ENCODE results near the gene SHANK1. TPM values are rescaled to one million over a fixed set of nuclear protein-coding genes. Genes with fewer than 3 reads are reported as not detected.

SHANK1 gene
- total RNA-seq, 2 experiments from 2014 or later, result not detected

DNA sequence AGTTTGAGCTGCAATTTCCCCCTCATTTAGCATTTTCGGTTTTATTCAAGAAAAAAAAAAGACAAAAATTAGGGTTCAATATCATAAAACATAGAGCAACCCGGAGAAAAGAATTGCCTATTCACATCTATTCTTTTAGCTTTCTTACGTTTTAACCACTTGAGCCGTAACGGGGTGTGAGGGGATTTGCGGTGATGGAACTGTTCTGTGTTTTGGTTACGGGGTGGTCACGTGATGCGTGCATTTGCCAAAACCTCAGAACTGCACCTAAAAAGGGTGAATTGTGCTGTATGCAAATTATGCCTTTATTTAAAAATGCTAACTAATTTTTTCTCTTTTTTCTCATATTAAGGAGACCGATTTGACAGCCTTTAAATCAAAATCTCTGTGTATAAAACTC, 25.6 kb upstream of the SHANK1 start:
- Mint-ChIP-seq H3K4me3 (no peak overlapping the region), H3K27ac (no peak overlapping the region), H3K4me1 (no peaks in the 10 kb centered on the region), H3K36me3 (no peaks in the 10 kb centered on the region), H3K9me3 (no peaks in the 10 kb centered on the region), H3K27me3 (peaks cover 14% of the 10 kb centered on the region)
- POLR2A ChIA-PET, result no interaction called here
- no peak for DNase-seq
- no peak for ATAC-seq (ENCODE audit: low read depth)

DNA sequence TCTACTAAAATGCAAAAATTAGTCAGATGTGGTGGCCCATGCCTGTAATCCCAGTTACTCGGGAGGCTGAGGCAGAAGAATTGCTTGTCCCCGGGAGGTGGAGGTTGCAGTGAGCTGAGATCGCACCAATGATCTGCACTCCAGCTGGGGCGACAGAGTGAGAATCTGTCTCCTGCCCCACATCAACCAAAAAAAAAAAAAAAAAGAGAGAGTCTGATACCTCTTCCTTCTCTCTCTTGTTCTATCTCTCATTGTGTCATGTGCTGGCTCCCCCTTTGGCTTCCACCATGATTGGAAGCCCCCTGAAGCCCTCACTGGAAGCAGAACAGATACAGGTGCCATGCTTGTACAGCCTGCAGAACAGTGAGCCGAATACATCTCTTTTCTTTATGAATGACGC, 23.9 kb upstream of the SHANK1 start:
- Mint-ChIP-seq H3K4me1 (no peaks in the 10 kb centered on the region), H3K27me3 (peaks cover 14% of the 10 kb centered on the region), H3K4me3 (no peak overlapping the region), H3K9me3 (no peaks in the 10 kb centered on the region), H3K36me3 (no peaks in the 10 kb centered on the region), H3K27ac (no peak overlapping the region)
- ATAC-seq (ENCODE audit: low read depth) (no peak), DNase-seq (no peak)
- POLR2A ChIA-PET, result no interaction called here

DNA sequence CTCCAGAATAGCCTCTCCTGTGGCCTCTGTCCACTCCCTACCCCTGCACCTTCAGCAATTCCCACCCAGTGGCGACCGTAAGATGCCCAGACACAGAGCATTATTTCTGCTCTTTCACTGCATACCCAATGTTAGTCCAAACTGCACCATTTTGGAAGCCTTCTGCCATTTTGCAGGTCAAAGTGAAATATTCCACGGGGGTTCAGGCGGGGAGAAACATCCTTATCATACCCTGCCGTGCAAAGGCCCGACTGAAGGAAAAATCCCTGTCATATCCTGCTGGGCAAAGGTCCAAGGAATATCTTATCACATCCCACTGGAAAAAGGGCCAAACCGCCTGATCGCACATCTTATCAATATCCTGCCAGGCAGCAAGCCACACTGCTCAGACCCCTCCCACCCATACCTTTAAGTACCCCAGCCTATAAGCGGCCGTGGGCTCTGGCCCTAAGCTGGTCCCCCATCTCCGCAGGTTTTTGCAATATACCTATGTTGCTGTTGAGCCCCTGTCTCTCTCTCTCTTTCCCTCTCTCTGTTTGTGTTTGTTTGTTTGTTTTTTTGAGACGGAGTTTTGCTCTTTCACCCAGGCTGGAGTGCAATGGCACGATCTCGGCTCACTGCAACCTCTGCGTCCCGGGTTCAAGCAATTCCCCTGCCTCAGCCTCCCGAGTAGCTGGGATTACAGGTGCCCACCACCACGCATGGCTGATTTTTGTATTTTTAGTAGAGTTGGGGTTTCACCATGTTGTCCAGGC, 21.8 kb upstream of the SHANK1 start:
- H3K4me1 Mint-ChIP-seq, result no peaks in the 10 kb centered on the region
- POLR2A ChIA-PET, result no interaction called here
- ATAC-seq (ENCODE audit: low read depth), result no peak
- H3K27me3 Mint-ChIP-seq, result peaks cover 14% of the 10 kb centered on the region
- no peaks in the 10 kb centered on the region for H3K9me3 Mint-ChIP-seq
- H3K4me3 Mint-ChIP-seq, result no peak overlapping the region
- H3K36me3 Mint-ChIP-seq, result no peaks in the 10 kb centered on the region
- DNase-seq, result no peak
- no peak overlapping the region for H3K27ac Mint-ChIP-seq

DNA sequence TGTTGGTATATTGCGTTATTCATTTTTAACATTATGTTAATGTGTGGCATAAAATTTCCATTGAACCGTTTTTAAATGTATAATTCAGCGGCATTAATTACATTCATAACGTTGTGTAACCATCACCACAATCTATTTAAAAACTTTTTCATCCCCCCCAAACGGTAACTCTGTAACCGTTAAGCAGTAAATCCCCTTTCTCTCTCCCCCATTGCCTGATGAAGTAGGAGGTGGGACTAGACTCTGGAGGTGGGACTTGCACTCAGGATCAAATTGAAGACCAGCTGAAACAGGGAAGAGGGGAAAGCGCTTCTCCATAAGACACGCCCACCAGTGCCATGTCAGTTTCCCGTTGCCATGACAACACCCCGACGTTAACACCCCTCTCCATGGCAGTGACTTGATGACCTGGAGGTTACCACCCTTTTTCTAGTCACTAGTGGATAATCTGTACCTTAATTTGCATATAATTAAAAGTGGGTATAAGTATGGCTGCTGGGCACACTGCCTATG, 20.4 kb upstream of the SHANK1 start:
- no peak for DNase-seq
- POLR2A ChIA-PET, result no interaction called here
- no peak overlapping the region for H3K27ac Mint-ChIP-seq
- H3K36me3 Mint-ChIP-seq, result no peaks in the 10 kb centered on the region
- ATAC-seq (ENCODE audit: low read depth), result no peak
- no peaks in the 10 kb centered on the region for H3K9me3 Mint-ChIP-seq
- H3K4me3 Mint-ChIP-seq, result no peak overlapping the region
- H3K4me1 Mint-ChIP-seq, result no peaks in the 10 kb centered on the region
- peaks cover 16% of the 10 kb centered on the region for H3K27me3 Mint-ChIP-seq

DNA sequence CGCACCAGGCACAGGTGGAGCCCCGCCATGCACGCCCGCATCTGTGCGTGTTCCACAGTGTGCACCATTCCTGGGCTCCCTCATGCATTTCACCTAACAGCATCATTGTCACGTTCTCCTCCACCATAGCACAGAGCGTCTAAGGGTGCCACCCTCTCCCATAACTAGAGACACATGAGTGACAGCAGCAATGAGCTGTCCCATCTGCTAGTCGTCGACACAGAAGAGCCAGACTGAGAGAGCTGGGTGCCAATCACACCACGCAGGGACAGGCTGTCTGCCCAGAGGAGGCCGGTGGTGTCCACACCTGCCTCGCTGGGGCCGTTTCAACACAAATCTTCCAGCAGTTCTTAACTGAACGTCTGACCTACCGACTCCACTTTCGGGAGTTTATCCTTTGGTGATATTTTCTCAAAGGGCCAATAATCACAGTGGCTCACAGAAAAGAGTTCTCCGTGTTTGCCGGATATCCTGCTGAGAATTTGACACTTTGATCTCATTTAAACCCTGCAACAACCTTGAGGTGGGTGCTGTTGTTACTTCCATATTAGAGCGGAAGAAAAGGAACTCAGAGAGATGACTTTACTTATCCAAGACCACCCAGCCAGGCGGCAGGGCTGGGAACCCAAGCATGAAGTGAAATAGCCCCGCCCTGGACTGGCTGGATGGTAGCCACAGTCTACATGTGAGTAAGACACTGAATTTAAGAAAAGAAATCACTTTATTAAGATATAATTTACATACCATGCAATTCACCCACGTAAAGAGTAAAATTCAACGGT, 19.7 kb upstream of the SHANK1 start:
- H3K36me3 Mint-ChIP-seq, result no peaks in the 10 kb centered on the region
- DNase-seq, result no peak
- no peak overlapping the region for H3K27ac Mint-ChIP-seq
- POLR2A ChIA-PET, result no interaction called here
- no peaks in the 10 kb centered on the region for H3K4me1 Mint-ChIP-seq
- H3K4me3 Mint-ChIP-seq, result no peak overlapping the region
- H3K27me3 Mint-ChIP-seq, result peaks cover 18% of the 10 kb centered on the region
- no peaks in the 10 kb centered on the region for H3K9me3 Mint-ChIP-seq
- no peak for ATAC-seq (ENCODE audit: low read depth)

DNA sequence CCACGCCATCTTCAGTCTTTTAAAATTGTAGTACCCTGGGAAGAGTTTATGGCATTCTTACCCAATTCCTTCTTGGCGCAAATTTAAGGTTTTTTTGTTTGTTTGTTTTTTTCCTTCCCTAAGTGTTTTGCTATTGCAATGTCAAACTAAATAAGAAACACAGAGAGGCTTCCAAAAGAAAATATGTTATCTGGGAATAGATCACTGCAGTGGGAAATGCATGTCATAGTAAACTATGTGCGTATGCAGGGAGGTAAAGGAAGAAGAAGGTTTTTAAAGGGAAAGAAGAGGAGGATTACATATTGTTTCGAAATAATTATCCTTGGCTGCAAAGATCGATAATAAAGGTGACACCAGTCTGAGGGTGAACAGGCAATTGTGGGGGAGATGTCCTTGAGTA, 16.7 kb upstream of the SHANK1 start:
- no peaks in the 10 kb centered on the region for H3K9me3 Mint-ChIP-seq
- peaks cover 13% of the 10 kb centered on the region for H3K27me3 Mint-ChIP-seq
- ATAC-seq (ENCODE audit: low read depth) (no peak), DNase-seq (no peak)
- no peak overlapping the region for H3K27ac Mint-ChIP-seq
- H3K4me3 Mint-ChIP-seq, result no peak overlapping the region
- no peaks in the 10 kb centered on the region for H3K36me3 Mint-ChIP-seq
- POLR2A ChIA-PET, result no interaction called here
- no peaks in the 10 kb centered on the region for H3K4me1 Mint-ChIP-seq

DNA sequence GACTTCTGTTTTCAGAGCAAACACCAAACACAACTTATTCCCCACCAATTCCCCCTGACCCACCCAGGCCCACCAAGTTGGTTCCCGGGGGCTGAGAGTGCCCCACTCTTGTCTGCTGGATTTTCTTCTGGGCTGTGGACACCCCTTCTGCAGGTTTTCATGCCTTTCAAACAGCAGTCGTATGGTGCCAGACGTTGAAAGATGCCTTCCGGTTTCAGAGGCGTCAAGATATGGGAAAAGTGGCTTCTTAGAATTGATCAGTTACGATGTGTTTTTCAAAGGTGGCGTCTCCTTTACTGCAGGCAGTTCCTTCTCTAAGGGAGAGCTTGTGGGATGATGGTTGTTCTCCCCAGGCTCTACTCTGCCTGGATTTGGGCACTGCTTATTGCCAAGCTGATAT, 16.3 kb upstream of the SHANK1 start:
- Mint-ChIP-seq H3K9me3 (no peaks in the 10 kb centered on the region), H3K36me3 (no peaks in the 10 kb centered on the region), H3K4me1 (no peaks in the 10 kb centered on the region), H3K27ac (no peak overlapping the region), H3K4me3 (no peak overlapping the region), H3K27me3 (peaks cover 8% of the 10 kb centered on the region)
- POLR2A ChIA-PET, result no interaction called here
- DNase-seq, result no peak
- ATAC-seq (ENCODE audit: low read depth), result no peak

DNA sequence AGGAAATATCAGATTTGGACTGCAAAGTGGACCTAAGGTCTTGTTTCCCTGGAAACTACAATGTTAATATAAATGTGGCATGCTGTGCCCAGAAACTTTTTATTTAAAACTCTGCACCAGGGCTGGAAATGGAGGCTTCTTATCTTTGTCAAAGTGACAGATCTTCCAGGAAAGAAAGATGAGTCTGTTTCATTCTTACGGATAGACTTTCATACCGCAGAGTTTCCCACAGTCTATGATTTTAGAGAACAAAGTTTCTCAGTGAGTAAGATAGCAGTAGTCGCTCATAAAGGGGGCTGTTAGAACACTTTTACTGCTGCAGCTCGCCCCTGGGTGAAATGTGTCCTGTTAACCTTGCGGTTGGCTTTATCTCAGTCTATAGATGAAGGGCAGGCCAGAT, 10.3 kb upstream of the SHANK1 start:
- no peak for ATAC-seq (ENCODE audit: low read depth)
- no peaks in the 10 kb centered on the region for H3K9me3 Mint-ChIP-seq
- H3K4me1 Mint-ChIP-seq, result peaks cover 23% of the 10 kb centered on the region
- H3K4me3 Mint-ChIP-seq, result no peak overlapping the region
- peaks cover 3% of the 10 kb centered on the region for H3K36me3 Mint-ChIP-seq
- H3K27ac Mint-ChIP-seq, result no peak overlapping the region
- DNase-seq, result no peak
- H3K27me3 Mint-ChIP-seq, result peaks cover 5% of the 10 kb centered on the region
- POLR2A ChIA-PET, result interaction anchor here (0.7 kb wide), 1 partner anchor 801 kb away, joined by 5 read pairs; the partner anchor contains the start of gene NUP62

DNA sequence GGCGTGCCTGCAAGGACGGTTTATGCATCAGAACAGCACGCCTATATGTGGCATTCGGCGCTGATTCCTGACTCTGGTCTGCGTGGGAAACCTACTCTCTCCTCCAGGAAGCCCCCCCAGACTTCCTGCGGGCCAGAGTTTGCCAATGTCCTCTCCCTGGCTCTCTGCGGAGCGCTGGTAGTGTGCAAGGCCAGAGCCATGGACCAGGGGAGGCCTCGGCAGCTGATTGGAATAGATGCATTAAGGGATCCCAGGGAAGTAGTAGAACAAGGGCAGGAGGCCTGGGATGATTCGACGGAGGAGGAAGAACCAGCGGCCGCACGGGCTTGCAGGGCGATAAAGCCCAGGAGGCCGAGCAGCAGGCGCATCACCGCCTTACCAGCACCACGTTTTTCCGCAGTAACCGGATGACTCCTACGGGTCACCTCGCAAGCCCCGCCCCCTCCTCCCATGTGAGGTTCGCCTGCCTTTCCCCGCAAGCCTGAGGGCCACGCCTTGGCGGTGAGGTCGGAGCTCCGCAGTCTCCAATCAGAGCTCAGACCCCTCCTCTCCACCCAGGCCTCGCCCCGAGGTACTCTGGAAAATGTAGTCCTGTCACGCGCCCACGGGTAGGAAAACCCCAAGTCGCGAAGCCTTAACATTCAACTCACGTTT, 8.6 kb upstream of the SHANK1 start:
- Mint-ChIP-seq H3K4me3 (peak overlapping the region; percentile 64), H3K4me1 (peaks cover 27% of the 10 kb centered on the region), H3K36me3 (peaks cover 3% of the 10 kb centered on the region), H3K27me3 (peaks cover 6% of the 10 kb centered on the region), H3K9me3 (no peaks in the 10 kb centered on the region), H3K27ac (peak overlapping the region; percentile 75)
- ATAC-seq (ENCODE audit: low read depth) (peak; percentile 41), DNase-seq (peak; percentile 85)
- POLR2A ChIA-PET, result interaction anchor here (1.3 kb wide), 2 partner anchors 10 to 217 kb away, joined by 3 to 4 read pairs; partner anchors contain the start of gene JOSD2

DNA sequence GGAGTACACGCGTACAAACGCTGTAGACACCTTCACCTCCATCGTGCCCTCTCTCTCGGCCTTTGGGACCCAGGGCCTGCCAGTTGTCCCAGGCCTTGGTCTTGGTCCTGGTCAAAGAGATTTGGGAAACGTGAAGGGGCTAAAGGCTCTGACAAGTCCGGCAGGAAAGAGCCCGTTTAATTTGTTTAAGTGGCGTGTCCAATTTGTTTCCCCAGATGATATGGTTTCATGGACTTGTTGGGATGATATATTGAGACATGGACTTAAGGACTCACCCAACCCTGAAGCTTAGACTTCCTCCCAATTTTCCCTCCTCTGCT, 6.3 kb upstream of the SHANK1 start:
- ATAC-seq (ENCODE audit: low read depth), result no peak
- Mint-ChIP-seq H3K27me3 (peaks cover 22% of the 10 kb centered on the region), H3K36me3 (peaks cover 3% of the 10 kb centered on the region), H3K4me1 (peaks cover 27% of the 10 kb centered on the region), H3K27ac (peak overlapping the region; percentile 94), H3K4me3 (peak overlapping the region; percentile 96), H3K9me3 (no peaks in the 10 kb centered on the region)
- POLR2A ChIA-PET, result interaction anchor here (2.6 kb wide), 1 partner anchor 78 kb away, joined by 18 read pairs; no protein-coding TSS in a partner anchor
- DNase-seq, result no peak

DNA sequence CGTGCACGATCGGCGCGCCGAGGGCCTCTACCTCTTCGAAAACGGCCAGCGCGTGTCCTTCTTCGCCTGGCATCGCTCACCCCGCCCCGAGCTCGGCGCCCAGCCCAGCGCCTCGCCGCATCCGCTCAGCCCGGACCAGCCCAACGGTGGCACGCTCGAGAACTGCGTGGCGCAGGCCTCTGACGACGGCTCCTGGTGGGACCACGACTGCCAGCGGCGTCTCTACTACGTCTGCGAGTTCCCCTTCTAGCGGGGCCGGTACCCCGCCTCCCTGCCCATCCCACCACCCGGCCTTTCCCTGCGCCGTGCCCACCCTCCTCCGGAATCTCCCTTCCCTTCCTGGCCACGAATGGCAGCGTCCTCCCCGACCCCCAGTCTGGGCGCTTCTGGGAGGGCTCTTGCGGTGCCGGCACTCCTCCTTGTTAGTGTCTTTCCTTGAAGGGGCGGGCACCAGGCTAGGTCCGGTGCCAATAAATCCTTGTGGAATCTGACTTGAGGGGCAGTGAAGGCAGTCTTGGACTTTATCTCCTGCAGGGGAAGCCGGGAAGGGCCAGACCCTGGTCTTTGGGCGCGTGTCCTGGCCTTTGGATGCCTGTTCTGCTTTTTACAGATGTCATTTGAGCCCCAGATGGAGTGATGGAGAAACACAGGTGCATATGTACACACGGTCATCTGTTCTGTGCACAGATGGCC, 5.8 kb upstream of the SHANK1 start:
- no peaks in the 10 kb centered on the region for H3K9me3 Mint-ChIP-seq
- ATAC-seq (ENCODE audit: low read depth) (peak; percentile 71), DNase-seq (no peak)
- H3K27me3 Mint-ChIP-seq, result peaks cover 27% of the 10 kb centered on the region
- H3K4me1 Mint-ChIP-seq, result peaks cover 27% of the 10 kb centered on the region
- POLR2A ChIA-PET, result interaction anchor here (0.7 to 2.6 kb wide), 12 partner anchors 12 to 640 kb away, joined by 3 to 18 read pairs (median 4); partner anchors contain the start of gene JOSD2
- H3K36me3 Mint-ChIP-seq, result peaks cover 3% of the 10 kb centered on the region
- peak overlapping the region; percentile 94 for H3K27ac Mint-ChIP-seq
- peak overlapping the region; percentile 96 for H3K4me3 Mint-ChIP-seq

DNA sequence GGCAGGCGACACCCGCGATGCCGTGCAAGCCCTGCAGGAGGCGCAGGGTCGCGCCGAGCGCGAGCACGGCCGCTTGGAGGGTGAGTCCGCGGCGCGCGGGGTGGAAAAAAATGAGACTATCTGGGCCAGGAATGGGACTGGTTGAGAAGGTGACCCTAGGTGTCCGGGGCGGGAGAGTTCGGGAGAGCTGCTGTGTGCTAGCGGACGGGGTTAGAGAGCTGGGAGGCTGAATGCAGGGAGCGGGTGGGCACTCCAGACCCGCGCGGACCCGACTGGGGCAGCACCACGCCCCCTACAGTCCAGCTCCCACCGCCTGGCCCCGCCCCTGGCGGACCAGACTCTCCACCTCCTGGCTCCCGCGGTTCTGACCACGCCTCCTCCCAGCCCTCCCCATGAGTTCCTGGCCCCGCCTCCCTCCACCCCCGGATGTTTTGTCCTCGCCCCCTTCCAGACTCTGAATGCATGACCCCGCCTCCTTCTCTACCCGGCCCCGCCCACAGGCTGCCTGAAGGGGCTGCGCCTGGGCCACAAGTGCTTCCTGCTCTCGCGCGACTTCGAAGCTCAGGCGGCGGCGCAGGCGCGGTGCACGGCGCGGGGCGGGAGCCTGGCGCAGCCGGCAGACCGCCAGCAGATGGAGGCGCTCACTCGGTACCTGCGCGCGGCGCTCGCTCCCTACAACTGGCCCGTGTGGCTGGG, 5.1 kb upstream of the SHANK1 start:
- Mint-ChIP-seq H3K4me3 (peak overlapping the region; percentile 96), H3K9me3 (no peaks in the 10 kb centered on the region), H3K36me3 (peaks cover 3% of the 10 kb centered on the region), H3K27ac (peak overlapping the region; percentile 94), H3K27me3 (peaks cover 32% of the 10 kb centered on the region), H3K4me1 (peaks cover 27% of the 10 kb centered on the region)
- POLR2A ChIA-PET, result interaction anchor here (0.5 to 2.6 kb wide), 14 partner anchors 12 to 641 kb away, joined by 3 to 18 read pairs (median 4); partner anchors contain the start of gene JOSD2
- DNase-seq (peak; percentile 98), ATAC-seq (ENCODE audit: low read depth) (peak; percentile 84)

Measured in activated naive CD8-positive, alpha-beta T cell treated with anti-CD3 and anti-CD28 coated beads, Interleukin-2, amount 10 ng/mL, durations not matched to agents 7 days and 5 days (primary cell).